ENCODE data around the gene HK3. TPM values are rescaled to one million over a fixed set of nuclear protein-coding genes. Genes with fewer than 3 reads are reported as not detected.

Gene HK3
- total and polyA plus RNA-seq, 9 of the 15 experiments (the other 6 are each of a cell fraction or from before 2014, with no cell fraction given): 0.16 TPM; not detected in 8

DNA sequence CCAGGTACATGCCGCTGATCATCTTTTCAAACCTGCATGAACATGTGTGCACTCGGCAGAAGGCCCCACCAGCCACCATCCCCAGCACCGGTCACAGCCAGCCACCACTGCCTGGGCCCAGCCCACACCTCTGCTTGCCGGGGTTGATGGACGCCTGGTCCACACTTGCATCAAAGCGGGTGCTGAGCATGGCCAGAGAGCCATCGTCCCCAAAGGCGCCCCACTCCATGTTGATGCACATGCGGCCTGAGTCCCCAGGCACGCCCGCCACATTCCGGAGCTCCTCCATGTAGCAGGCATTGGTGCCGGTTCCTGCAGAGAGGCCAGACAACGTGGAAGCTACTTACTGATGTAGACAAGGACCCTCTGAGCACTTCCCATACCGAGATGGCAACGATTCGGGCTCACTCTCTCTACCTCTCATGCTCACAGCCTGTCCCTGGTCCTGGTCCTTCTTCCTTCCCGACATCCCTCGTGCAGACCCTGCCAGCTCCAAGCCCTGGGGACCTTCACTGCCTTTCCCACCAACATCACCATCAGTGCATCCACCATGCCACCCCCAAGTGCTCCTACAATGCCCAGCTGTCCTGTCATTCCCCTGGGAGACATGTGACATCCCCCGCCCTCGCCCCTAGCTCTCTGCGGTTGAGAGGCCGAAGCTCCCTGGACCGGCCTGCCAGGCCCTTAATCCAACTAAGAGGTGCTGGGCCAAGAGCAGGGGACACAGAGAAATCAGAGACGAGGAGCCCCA, 17.2 kb downstream of the HK3 start:
- H2AFZ ChIP-seq (ENCODE audit: low read depth, low read length): no peak overlapping the region
- H4K20me1 ChIP-seq (replicated peaks; ENCODE audit: control insufficient read depth, insufficient read depth, low read length): peaks cover 27% of the 10 kb centered on the region
- no peaks in the 10 kb centered on the region for H3K9me3 ChIP-seq (replicated peaks; ENCODE audit: control insufficient read depth, insufficient read depth, low read depth, low read length)
- H3K27me3 ChIP-seq (ENCODE audit: control insufficient read depth in 2 of 2, insufficient read depth in 2 of 2, low read length in 2 of 2): peaks cover 65 to 90% of the 10 kb centered on the region in 2 experiments
- no TSS peak for BruUV-seq (replicated peaks)
- DNase-seq (ENCODE audit: extremely low read depth in 1 of 4, low spot score in 3 of 4) (no peak), ATAC-seq (no peak), FAIRE-seq (no peak)
- H3K36me3 ChIP-seq (ENCODE audit: control insufficient read depth, insufficient read depth, low read length): no peaks in the 10 kb centered on the region
- in situ Hi-C loops (cut with MboI): no loop called here
- 8% methylated on average over 24 of the region's 25 CpGs for WGBS (ENCODE audit: insufficient coverage, low coverage, missing lambda C conversion rate)
- ChIA-PET CTCF (ENCODE audit: low intra/inter-chr PET ratio) (no interaction called here), POLR2A (interaction anchor here (0.7 to 1.2 kb wide), 3 partner anchors 9 to 321 kb away, joined by 3 to 4 read pairs (median 3); no protein-coding TSS in a partner anchor)
- peaks cover 0 to 39% of the 10 kb centered on the region in 2 experiments; a peak in 2 of 5 replicates for H3K4me1 ChIP-seq (replicated peaks in 1 of 2; ENCODE audit: control insufficient read depth in 2 of 2, insufficient read depth in 2 of 2, low read length in 2 of 2)
- peaks cover 12% of the 10 kb centered on the region for H3K9me1 ChIP-seq (ENCODE audit: control insufficient read depth, insufficient read depth, low read length)
- H3K4me3 ChIP-seq: no peak overlapping the region
- intact Hi-C loops (cut with micrococcal nuclease): no loop called here
- no peak overlapping the region for H3K9ac ChIP-seq (ENCODE audit: insufficient read depth in 1 of 2, low read depth in 2 of 2, low read length in 2 of 2)
- TF ChIP-seq, protein P1, sequence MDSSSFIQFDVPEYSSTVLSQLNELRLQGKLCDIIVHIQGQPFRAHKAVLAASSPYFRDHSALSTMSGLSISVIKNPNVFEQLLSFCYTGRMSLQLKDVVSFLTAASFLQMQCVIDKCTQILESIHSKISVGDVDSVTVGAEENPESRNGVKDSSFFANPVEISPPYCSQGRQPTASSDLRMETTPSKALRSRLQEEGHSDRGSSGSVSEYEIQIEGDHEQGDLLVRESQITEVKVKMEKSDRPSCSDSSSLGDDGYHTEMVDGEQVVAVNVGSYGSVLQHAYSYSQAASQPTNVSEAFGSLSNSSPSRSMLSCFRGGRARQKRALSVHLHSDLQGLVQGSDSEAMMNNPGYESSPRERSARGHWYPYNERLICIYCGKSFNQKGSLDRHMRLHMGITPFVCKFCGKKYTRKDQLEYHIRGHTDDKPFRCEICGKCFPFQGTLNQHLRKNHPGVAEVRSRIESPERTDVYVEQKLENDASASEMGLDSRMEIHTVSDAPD (CRISPR knock-in tag; IDR thresholded peaks at IDR 0.05): no peak
- TF ChIP-seq ZNF668 (CRISPR knock-in tag; IDR thresholded peaks at IDR 0.05): no peak
- no peak for TF ChIP-seq ARID2 (IDR thresholded peaks at IDR 0.05)
- no peak for TF ChIP-seq ZFP30 (CRISPR knock-in tag; IDR thresholded peaks at IDR 0.05; ENCODE audit: borderline replicate concordance)
- TF ChIP-seq OTX1 (CRISPR knock-in tag; IDR thresholded peaks at IDR 0.05): no peak
- TF ChIP-seq, protein P2, sequence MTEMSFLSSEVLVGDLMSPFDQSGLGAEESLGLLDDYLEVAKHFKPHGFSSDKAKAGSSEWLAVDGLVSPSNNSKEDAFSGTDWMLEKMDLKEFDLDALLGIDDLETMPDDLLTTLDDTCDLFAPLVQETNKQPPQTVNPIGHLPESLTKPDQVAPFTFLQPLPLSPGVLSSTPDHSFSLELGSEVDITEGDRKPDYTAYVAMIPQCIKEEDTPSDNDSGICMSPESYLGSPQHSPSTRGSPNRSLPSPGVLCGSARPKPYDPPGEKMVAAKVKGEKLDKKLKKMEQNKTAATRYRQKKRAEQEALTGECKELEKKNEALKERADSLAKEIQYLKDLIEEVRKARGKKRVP (CRISPR knock-in tag; IDR thresholded peaks at IDR 0.05): no peak
- TF ChIP-seq SMARCA4 (IDR thresholded peaks at IDR 0.05): no peak
- no peaks in the 10 kb centered on the region for H3K79me2 ChIP-seq (ENCODE audit: control insufficient read depth, insufficient read depth, low read length)
- no peak overlapping the region for H3K27ac ChIP-seq (ENCODE audit: extremely low read depth, low read depth, low read length)
- no peak overlapping the region for H3K4me2 ChIP-seq (ENCODE audit: insufficient read depth, low read length)

Data from K562 (cell line).